H9 (cell line): ENCODE measurements around the gene CPO. TPM values are rescaled to one million over a fixed set of nuclear protein-coding genes. Genes with fewer than 3 reads are reported as not detected.

ENCODE experiments used
- DNase-seq: peaks from one replicate; pipeline ENCODE4 v3.0.0-alpha.2; 2017
- H2AFZ ChIP-seq: one replicate; pipeline ENCODE4 v1.6.1; 2013; ENCODE audit warnings: mild to moderate bottlenecking, low read length, control low read depth, moderate library complexity
- H2AK5ac ChIP-seq: 2 replicates; pipeline ENCODE4 v1.6.1; 2013; ENCODE audit warnings: low read length, control low read depth, mixed read lengths; ENCODE audit not compliant: insufficient read length
- H2BK120ac ChIP-seq: one replicate; pipeline ENCODE4 v1.6.1; 2013; ENCODE audit warnings: low read depth, mild to moderate bottlenecking, low read length, control low read depth, inconsistent platforms; ENCODE audit not compliant: poor library complexity, severe bottlenecking
- H2BK12ac ChIP-seq: 2 replicates; pipeline ENCODE4 v1.6.1; 2013; ENCODE audit warnings: low read length, control low read depth, mixed read lengths, low read depth; ENCODE audit not compliant: insufficient read length
- H2BK15ac ChIP-seq: 2 replicates; pipeline ENCODE4 v1.6.1; 2013; ENCODE audit warnings: low read depth, low read length, control low read depth
- H2BK20ac ChIP-seq: one replicate; pipeline ENCODE4 v1.6.1; 2013; ENCODE audit warnings: low read depth, mild to moderate bottlenecking, low read length, control low read depth, inconsistent platforms; ENCODE audit not compliant: poor library complexity, severe bottlenecking
- H2BK5ac ChIP-seq: 2 replicates; pipeline ENCODE4 v1.6.1; 2013; ENCODE audit warnings: low read length, control low read depth, mixed read lengths; ENCODE audit not compliant: insufficient read length
- H3K14ac ChIP-seq: 2 replicates; pipeline ENCODE4 v1.6.1; 2013; ENCODE audit warnings: low read length, control low read depth; ENCODE audit not compliant: insufficient read depth
- H3K18ac ChIP-seq: 2 replicates; pipeline ENCODE4 v1.6.1; 2013; ENCODE audit warnings: low read depth, mild to moderate bottlenecking, mixed read lengths, low read length, control low read depth; ENCODE audit not compliant: insufficient read length
- H3K23ac ChIP-seq: 2 replicates; pipeline ENCODE4 v1.6.1; 2013; ENCODE audit warnings: low read length, control low read depth, mixed read lengths, low read depth; ENCODE audit not compliant: insufficient read length
- H3K23me2 ChIP-seq: 2 replicates; pipeline ENCODE4 v1.6.1; 2013; ENCODE audit warnings: low read depth, mild to moderate bottlenecking, mixed read lengths, low read length, control low read depth; ENCODE audit not compliant: insufficient read length, poor library complexity, severe bottlenecking
- H3K27ac ChIP-seq: 2 replicates; pipeline ENCODE4 v1.5.1; 2013; ENCODE audit warnings: low read length, control low read depth, mixed read lengths, low read depth; ENCODE audit not compliant: insufficient read length
- H3K27me3 ChIP-seq: 2 replicates; pipeline ENCODE4 v1.6.1; 2013; ENCODE audit warnings: low read length, control low read depth, inconsistent platforms; ENCODE audit not compliant: insufficient read depth
- H3K4ac ChIP-seq: 2 replicates; pipeline ENCODE4 v1.6.1; 2013; ENCODE audit warnings: low read depth, mild to moderate bottlenecking, control low read depth, inconsistent platforms, low read length, moderate library complexity
- H3K4me1 ChIP-seq: 2 replicates; pipeline ENCODE4 v1.6.1; 2013; ENCODE audit warnings: low read length, control low read depth, inconsistent platforms; ENCODE audit not compliant: insufficient read depth
- H3K4me2 ChIP-seq: 2 replicates; pipeline ENCODE4 v1.6.1; 2013; ENCODE audit warnings: low read length, control low read depth, mixed read lengths; ENCODE audit not compliant: insufficient read length, insufficient read depth
- H3K56ac ChIP-seq: 2 replicates; pipeline ENCODE4 v1.6.1; 2013; ENCODE audit warnings: low read depth, mild to moderate bottlenecking, mixed read lengths, low read length, control low read depth; ENCODE audit not compliant: insufficient read length
- H3K79me1 ChIP-seq: 2 replicates; pipeline ENCODE4 v1.6.1; 2013; ENCODE audit warnings: low read depth, mild to moderate bottlenecking, moderate library complexity, low read length, control low read depth, inconsistent platforms; ENCODE audit not compliant: insufficient read depth, poor library complexity, severe bottlenecking
- H3K79me2 ChIP-seq: 2 replicates; pipeline ENCODE4 v1.6.1; 2013; ENCODE audit warnings: low read length, control low read depth, inconsistent platforms; ENCODE audit not compliant: insufficient read depth
- H3K9ac ChIP-seq: 2 replicates; pipeline ENCODE4 v1.6.1; 2013; ENCODE audit warnings: low read length, control low read depth, mixed read lengths; ENCODE audit not compliant: insufficient read length; ENCODE audit errors: extremely low read depth
- H3K9me3 ChIP-seq: one replicate; pipeline ENCODE4 v1.6.1; 2013; ENCODE audit warnings: low read depth, low read length, inconsistent platforms; ENCODE audit not compliant: control insufficient read depth
- H3T11ph ChIP-seq: one replicate; pipeline ENCODE4 v1.6.1; 2013; ENCODE audit warnings: mild to moderate bottlenecking, low read length, control low read depth, inconsistent platforms
- H4K20me1 ChIP-seq: one replicate; pipeline ENCODE4 v1.6.1; 2013; ENCODE audit not compliant: control insufficient read depth, insufficient read length, insufficient read depth
- H4K5ac ChIP-seq: 2 replicates; pipeline ENCODE4 v1.6.1; 2013; ENCODE audit warnings: low read depth, mild to moderate bottlenecking, mixed read lengths, low read length, control low read depth; ENCODE audit not compliant: insufficient read length
- H4K8ac ChIP-seq: replicated peaks from 2 replicates; pipeline ENCODE4 v1.6.1; 2013; ENCODE audit warnings: low read length, control low read depth, mixed read lengths, low read depth; ENCODE audit not compliant: insufficient read length
- H4K91ac ChIP-seq: 2 replicates; pipeline ENCODE4 v1.6.1; 2013; ENCODE audit warnings: low read depth, mild to moderate bottlenecking, moderate library complexity, mixed read lengths, low read length, control low read depth; ENCODE audit not compliant: insufficient read length
- H3K27ac Mint-ChIP-seq, 3 experiments: 2 replicates in 2 of 3; 3 replicates in 1 of 3; pipeline ENCODE4 v1.8.0; 2020 to 2021; ENCODE audit warnings: mixed read lengths in 3 of 3, mild to moderate bottlenecking in 1 of 3, moderate library complexity in 1 of 3
- H3K27me3 Mint-ChIP-seq: 2 replicates; pipeline ENCODE4 v1.8.0; 2021; ENCODE audit warnings: low read depth, mild to moderate bottlenecking, moderate library complexity, mixed read lengths
- H3K36me3 Mint-ChIP-seq, 3 experiments: 2 replicates in 2 of 3; 3 replicates in 1 of 3; pipeline ENCODE4 v1.8.0; 2020 to 2021; ENCODE audit warnings: low read depth in 3 of 3, mixed read lengths in 3 of 3; ENCODE audit not compliant: insufficient read depth in 1 of 3
- H3K4me1 Mint-ChIP-seq, 2 experiments: 2 replicates each; pipeline ENCODE4 v1.8.0; 2020; ENCODE audit warnings: mixed read lengths in 2 of 2
- H3K4me3 Mint-ChIP-seq, 2 experiments: 2 replicates in 1 of 2; 3 replicates in 1 of 2; pipeline ENCODE4 v1.8.0; 2020 to 2021; ENCODE audit warnings: mild to moderate bottlenecking in 2 of 2, mixed read lengths in 2 of 2, moderate library complexity in 1 of 2
- H3K9me3 Mint-ChIP-seq, 2 experiments: 2 replicates in 1 of 2; 3 replicates in 1 of 2; pipeline ENCODE4 v1.8.0; 2020; ENCODE audit warnings: mild to moderate bottlenecking in 2 of 2, mixed read lengths in 2 of 2, moderate library complexity in 1 of 2
- CTCF ChIP-seq: fragments of 200-600 bp; sonication (generic); conservative IDR thresholded peaks from 3 replicates; pipeline ENCODE4 v1.8.0; 2021; ENCODE audit warnings: antibody characterized with exemption, mild to moderate bottlenecking
- WGBS: extraction: QIAGEN DNeasy Blood & Tissue Kit; methylation state at CpG from one replicate; pipeline ENCODE4 v1.1.7; 2013; ENCODE audit warnings: missing lambda C conversion rate, low lambda C conversion rate, mixed read lengths; ENCODE audit not compliant: insufficient read length; ENCODE audit errors: extremely low coverage; 5-methylcytosine and 5-hydroxymethylcytosine counted together
- total RNA-seq: library from RNA; stranded (reverse); gene quantifications from 2 replicates; pipeline ENCODE4 v1.2.1, GENCODE V29; 2021

Gene CPO
- total RNA-seq, 1 experiment from 2014 or later: 0.68 TPM

- Histone ChIP-seq H3K79me2 (no peaks in the 10 kb centered on the region), H2BK20ac (no peak overlapping the region), H3K18ac (no peak overlapping the region), H2AFZ (no peak overlapping the region), H4K5ac (no peak overlapping the region), H2BK15ac (no peak overlapping the region), H3K4me2 (no peak overlapping the region), H3K56ac (no peak overlapping the region), H2BK5ac (no peak overlapping the region), H2BK12ac (no peak overlapping the region), H3K9me3 (no peaks in the 10 kb centered on the region), H3K27ac (no peak overlapping the region), H3K23ac (no peak overlapping the region), H4K20me1 (no peaks in the 10 kb centered on the region), H4K8ac (no peak overlapping the region), H3K9ac (no peak overlapping the region), H3K79me1 (no peaks in the 10 kb centered on the region), H2AK5ac (no peak overlapping the region), H2BK120ac (no peak overlapping the region), H3K14ac (no peak overlapping the region), H3K27me3 (no peaks in the 10 kb centered on the region), H3K4ac (no peak overlapping the region), H3K4me1 (peaks cover 6% of the 10 kb centered on the region; the same call in 1 of the 2 replicates), H3T11ph (no peak overlapping the region), H3K23me2 (no peaks in the 10 kb centered on the region), H4K91ac (no peak overlapping the region)
- H3K27ac Mint-ChIP-seq: no peak overlapping the region; a peak in 1 of 7 replicates
- no CpG with 5 or more reads among the region's 5 CpGs for WGBS
- no peak overlapping the region for H3K4me3 Mint-ChIP-seq
- peaks cover 0 to 6% of the 10 kb centered on the region in 2 experiments; a peak in 3 of 5 replicates for H3K9me3 Mint-ChIP-seq
- peaks cover 24 to 29% of the 10 kb centered on the region in 2 experiments for H3K4me1 Mint-ChIP-seq
- H3K36me3 Mint-ChIP-seq: peaks cover 0 to 7% (median 6%) of the 10 kb centered on the region in 3 experiments; a peak in 2 of 7 replicates
- no peak for DNase-seq
- no peak for TF ChIP-seq CTCF
- no peaks in the 10 kb centered on the region; the same call in 1 of the 2 replicates for H3K27me3 Mint-ChIP-seq
Observed at GRCh38 chr2:206978746-206979145, 39.4 kb downstream of the CPO start.
